SK-N-SH treated with all-trans-retinoic acid at 6 μM for 48 hours (cell line): ENCODE results near the gene ING3.

Source experiments
- ATAC-seq: fragments of 200-7000 bp; cut with Tn5 transposase; 3 replicates; pipeline ENCODE4 v1.9.1; 2020; ENCODE audit warnings: mild to moderate bottlenecking, moderate library complexity
- BACH2 ChIP-seq: fragments of 250-450 bp; sonication (Bioruptor Pico); IDR thresholded peaks from 2 replicates; pipeline ENCODE4 v1.9.0; 2021; ENCODE audit warnings: mild to moderate bottlenecking, borderline replicate concordance
- CSDC2 ChIP-seq: fragments of 250-450 bp; sonication (Bioruptor Pico); IDR thresholded peaks from 2 replicates; pipeline ENCODE4 v1.5.0; 2020; ENCODE audit warnings: mild to moderate bottlenecking, moderate library complexity
- ESRRG ChIP-seq: fragments of 250-450 bp; sonication (Bioruptor Pico); IDR thresholded peaks from 2 replicates; pipeline ENCODE4 v1.6.1; 2021; ENCODE audit warnings: mild to moderate bottlenecking
- GLIS3 ChIP-seq: fragments of 250-450 bp; sonication (Bioruptor Pico); IDR thresholded peaks from 2 replicates; pipeline ENCODE4 v1.5.0; 2020; ENCODE audit warnings: mild to moderate bottlenecking, moderate library complexity
- ISL1 ChIP-seq: fragments of 250-450 bp; sonication (Bioruptor Pico); IDR thresholded peaks from 2 replicates; pipeline ENCODE4 v2.1.2; 2022; ENCODE audit warnings: mild to moderate bottlenecking, moderate library complexity
- OSR1 ChIP-seq: fragments of 250-450 bp; sonication (Bioruptor Pico); IDR thresholded peaks from 2 replicates; pipeline ENCODE4 v1.8.0; 2022; ENCODE audit warnings: moderate library complexity, mild to moderate bottlenecking, inconsistent platforms
- PPARA ChIP-seq: fragments of 250-450 bp; sonication (Bioruptor Pico); IDR thresholded peaks from 2 replicates; pipeline ENCODE4 v1.5.0; 2020; ENCODE audit warnings: mild to moderate bottlenecking, borderline replicate concordance
- RARB ChIP-seq: fragments of 250-450 bp; sonication (Bioruptor Pico); IDR thresholded peaks from 2 replicates; pipeline ENCODE4 v1.8.0; 2021; ENCODE audit warnings: mild to moderate bottlenecking, moderate library complexity
- SNAI2 ChIP-seq: fragments of 250-450 bp; sonication (Bioruptor Pico); IDR thresholded peaks from 2 replicates; pipeline ENCODE4 v1.5.0; 2020; ENCODE audit warnings: mild to moderate bottlenecking, moderate library complexity
- TCF4 ChIP-seq: fragments of 250-450 bp; sonication (Bioruptor Pico); IDR thresholded peaks from 2 replicates; pipeline ENCODE4 v1.8.0; 2021; ENCODE audit warnings: mild to moderate bottlenecking, moderate library complexity, borderline replicate concordance
- TOX ChIP-seq: fragments of 250-450 bp; sonication (Bioruptor Pico); IDR thresholded peaks from 2 replicates; pipeline ENCODE4 v1.8.0; 2021; ENCODE audit warnings: mild to moderate bottlenecking, moderate library complexity, borderline replicate concordance
- ZFP3 ChIP-seq: fragments of 250-450 bp; sonication (Bioruptor Pico); IDR thresholded peaks from 2 replicates; pipeline ENCODE4 v1.5.0; 2020; ENCODE audit warnings: mild to moderate bottlenecking, moderate library complexity
- ZFP30 ChIP-seq: fragments of 450-650 bp; formaldehyde crosslinking; IDR thresholded peaks from 2 replicates; pipeline ENCODE4 v1.5.0; 2022; ENCODE audit warnings: mild to moderate bottlenecking, moderate library complexity
- ZNF8 ChIP-seq: fragments of 450-650 bp; formaldehyde crosslinking; IDR thresholded peaks from 2 replicates; pipeline ENCODE4 v1.5.0; 2020; ENCODE audit warnings: mild to moderate bottlenecking, moderate library complexity
- TF ChIP-seq, protein P1 (sequence below): fragments of 250-450 bp; sonication (Bioruptor Pico); IDR thresholded peaks from 2 replicates; pipeline ENCODE4 v1.5.1; 2020; ENCODE audit warnings: low read depth, mild to moderate bottlenecking, moderate library complexity
- TF ChIP-seq, protein P2 (sequence below): fragments of 250-450 bp; sonication (Bioruptor Pico); IDR thresholded peaks from 2 replicates; pipeline ENCODE4 v1.8.0; 2020; ENCODE audit warnings: mild to moderate bottlenecking, moderate library complexity, borderline replicate concordance
- TF ChIP-seq, protein P3 (sequence below): fragments of 250-450 bp; sonication (Bioruptor Pico); IDR thresholded peaks from 2 replicates; pipeline ENCODE4 v1.5.1; 2021; ENCODE audit warnings: mild to moderate bottlenecking, moderate library complexity
- TF ChIP-seq, protein P4 (sequence below): fragments of 250-450 bp; sonication (Bioruptor Pico); IDR thresholded peaks from 2 replicates; pipeline ENCODE4 v1.5.0; 2020; ENCODE audit warnings: mild to moderate bottlenecking, moderate library complexity
- TF ChIP-seq, protein P5 (sequence below): fragments of 250-450 bp; sonication (Bioruptor Pico); IDR thresholded peaks from 2 replicates; pipeline ENCODE4 v1.8.0; 2021; ENCODE audit warnings: low read depth, mild to moderate bottlenecking, moderate library complexity, borderline replicate concordance

ING3 gene

DNA sequence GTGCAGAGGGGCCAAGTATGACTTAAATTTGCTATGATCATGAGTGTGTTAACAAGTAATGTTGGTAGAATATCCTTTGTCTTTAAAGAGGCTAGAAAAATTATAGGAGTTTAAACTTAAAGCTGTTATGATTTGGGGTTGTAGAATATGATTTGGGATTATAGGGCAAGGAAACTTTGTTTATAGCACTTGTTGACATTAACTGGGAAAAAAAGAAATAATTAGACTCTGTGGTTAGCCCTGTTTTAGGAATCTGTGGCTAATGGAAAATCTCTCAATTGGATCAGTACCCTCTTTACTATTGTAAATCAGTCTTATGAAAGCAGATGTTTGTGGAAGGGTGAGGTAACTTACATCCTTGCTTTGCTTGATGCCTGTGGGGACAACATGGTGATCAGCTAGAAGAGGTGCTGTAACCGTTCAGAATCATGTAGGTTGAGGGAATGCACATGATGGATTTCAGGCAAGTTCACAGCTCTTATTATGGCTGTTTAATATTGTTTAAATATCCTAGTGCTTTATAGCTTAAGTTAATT is 11.1 kb downstream of the ING3 start:
- no peak for TF ChIP-seq PPARA
- TF ChIP-seq, protein P1, sequence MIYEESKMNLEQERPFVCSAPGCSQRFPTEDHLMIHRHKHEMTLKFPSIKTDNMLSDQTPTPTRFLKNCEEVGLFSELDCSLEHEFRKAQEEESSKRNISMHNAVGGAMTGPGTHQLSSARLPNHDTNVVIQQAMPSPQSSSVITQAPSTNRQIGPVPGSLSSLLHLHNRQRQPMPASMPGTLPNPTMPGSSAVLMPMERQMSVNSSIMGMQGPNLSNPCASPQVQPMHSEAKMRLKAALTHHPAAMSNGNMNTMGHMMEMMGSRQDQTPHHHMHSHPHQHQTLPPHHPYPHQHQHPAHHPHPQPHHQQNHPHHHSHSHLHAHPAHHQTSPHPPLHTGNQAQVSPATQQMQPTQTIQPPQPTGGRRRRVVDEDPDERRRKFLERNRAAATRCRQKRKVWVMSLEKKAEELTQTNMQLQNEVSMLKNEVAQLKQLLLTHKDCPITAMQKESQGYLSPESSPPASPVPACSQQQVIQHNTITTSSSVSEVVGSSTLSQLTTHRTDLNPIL (CRISPR knock-in tag) = no peak
- no peak for TF ChIP-seq TOX (CRISPR knock-in tag)
- TF ChIP-seq, protein P2, sequence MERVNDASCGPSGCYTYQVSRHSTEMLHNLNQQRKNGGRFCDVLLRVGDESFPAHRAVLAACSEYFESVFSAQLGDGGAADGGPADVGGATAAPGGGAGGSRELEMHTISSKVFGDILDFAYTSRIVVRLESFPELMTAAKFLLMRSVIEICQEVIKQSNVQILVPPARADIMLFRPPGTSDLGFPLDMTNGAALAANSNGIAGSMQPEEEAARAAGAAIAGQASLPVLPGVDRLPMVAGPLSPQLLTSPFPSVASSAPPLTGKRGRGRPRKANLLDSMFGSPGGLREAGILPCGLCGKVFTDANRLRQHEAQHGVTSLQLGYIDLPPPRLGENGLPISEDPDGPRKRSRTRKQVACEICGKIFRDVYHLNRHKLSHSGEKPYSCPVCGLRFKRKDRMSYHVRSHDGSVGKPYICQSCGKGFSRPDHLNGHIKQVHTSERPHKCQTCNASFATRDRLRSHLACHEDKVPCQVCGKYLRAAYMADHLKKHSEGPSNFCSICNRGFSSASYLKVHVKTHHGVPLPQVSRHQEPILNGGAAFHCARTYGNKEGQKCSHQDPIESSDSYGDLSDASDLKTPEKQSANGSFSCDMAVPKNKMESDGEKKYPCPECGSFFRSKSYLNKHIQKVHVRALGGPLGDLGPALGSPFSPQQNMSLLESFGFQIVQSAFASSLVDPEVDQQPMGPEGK (CRISPR knock-in tag) = no peak
- TF ChIP-seq ESRRG (CRISPR knock-in tag) = no peak
- TF ChIP-seq CSDC2 = no peak
- TF ChIP-seq ZFP3 (CRISPR knock-in tag) = no peak
- no peak for TF ChIP-seq ZNF8 (CRISPR knock-in tag)
- TF ChIP-seq ZFP30 = no peak
- TF ChIP-seq RARB (CRISPR knock-in tag) = no peak
- TF ChIP-seq, protein P3, sequence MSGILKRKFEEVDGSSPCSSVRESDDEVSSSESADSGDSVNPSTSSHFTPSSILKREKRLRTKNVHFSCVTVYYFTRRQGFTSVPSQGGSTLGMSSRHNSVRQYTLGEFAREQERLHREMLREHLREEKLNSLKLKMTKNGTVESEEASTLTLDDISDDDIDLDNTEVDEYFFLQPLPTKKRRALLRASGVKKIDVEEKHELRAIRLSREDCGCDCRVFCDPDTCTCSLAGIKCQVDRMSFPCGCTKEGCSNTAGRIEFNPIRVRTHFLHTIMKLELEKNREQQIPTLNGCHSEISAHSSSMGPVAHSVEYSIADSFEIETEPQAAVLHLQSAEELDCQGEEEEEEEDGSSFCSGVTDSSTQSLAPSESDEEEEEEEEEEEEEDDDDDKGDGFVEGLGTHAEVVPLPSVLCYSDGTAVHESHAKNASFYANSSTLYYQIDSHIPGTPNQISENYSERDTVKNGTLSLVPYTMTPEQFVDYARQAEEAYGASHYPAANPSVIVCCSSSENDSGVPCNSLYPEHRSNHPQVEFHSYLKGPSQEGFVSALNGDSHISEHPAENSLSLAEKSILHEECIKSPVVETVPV (CRISPR knock-in tag) = no peak
- TF ChIP-seq OSR1 (CRISPR knock-in tag) = no peak
- no peak for TF ChIP-seq BACH2 (CRISPR knock-in tag)
- TF ChIP-seq ISL1 (CRISPR knock-in tag) = no peak
- TF ChIP-seq, protein P4, sequence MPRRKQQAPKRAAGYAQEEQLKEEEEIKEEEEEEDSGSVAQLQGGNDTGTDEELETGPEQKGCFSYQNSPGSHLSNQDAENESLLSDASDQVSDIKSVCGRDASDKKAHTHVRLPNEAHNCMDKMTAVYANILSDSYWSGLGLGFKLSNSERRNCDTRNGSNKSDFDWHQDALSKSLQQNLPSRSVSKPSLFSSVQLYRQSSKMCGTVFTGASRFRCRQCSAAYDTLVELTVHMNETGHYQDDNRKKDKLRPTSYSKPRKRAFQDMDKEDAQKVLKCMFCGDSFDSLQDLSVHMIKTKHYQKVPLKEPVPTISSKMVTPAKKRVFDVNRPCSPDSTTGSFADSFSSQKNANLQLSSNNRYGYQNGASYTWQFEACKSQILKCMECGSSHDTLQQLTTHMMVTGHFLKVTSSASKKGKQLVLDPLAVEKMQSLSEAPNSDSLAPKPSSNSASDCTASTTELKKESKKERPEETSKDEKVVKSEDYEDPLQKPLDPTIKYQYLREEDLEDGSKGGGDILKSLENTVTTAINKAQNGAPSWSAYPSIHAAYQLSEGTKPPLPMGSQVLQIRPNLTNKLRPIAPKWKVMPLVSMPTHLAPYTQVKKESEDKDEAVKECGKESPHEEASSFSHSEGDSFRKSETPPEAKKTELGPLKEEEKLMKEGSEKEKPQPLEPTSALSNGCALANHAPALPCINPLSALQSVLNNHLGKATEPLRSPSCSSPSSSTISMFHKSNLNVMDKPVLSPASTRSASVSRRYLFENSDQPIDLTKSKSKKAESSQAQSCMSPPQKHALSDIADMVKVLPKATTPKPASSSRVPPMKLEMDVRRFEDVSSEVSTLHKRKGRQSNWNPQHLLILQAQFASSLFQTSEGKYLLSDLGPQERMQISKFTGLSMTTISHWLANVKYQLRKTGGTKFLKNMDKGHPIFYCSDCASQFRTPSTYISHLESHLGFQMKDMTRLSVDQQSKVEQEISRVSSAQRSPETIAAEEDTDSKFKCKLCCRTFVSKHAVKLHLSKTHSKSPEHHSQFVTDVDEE = no peak
- ATAC-seq = no peak

DNA sequence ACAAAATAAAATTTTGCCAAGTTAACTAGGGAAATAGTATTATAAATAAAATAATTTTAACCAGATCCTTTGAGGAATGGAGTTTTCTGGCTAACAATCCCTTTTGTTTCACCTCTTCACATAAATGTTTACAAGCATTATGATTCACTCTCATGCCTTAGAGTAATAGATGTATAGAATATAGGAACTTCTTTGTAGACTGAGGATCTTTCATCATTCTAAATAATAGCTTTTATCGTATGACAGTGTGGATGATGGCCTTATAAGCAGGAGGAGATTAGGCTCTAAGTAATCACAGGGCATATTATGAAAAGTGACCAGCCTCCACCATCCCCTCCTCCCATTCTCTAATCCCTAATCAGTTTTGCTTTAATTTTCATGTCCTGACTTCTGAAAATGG is 13.5 kb downstream of the ING3 start:
- no peak for ATAC-seq
- TF ChIP-seq PPARA = no peak
- TF ChIP-seq, protein P5, sequence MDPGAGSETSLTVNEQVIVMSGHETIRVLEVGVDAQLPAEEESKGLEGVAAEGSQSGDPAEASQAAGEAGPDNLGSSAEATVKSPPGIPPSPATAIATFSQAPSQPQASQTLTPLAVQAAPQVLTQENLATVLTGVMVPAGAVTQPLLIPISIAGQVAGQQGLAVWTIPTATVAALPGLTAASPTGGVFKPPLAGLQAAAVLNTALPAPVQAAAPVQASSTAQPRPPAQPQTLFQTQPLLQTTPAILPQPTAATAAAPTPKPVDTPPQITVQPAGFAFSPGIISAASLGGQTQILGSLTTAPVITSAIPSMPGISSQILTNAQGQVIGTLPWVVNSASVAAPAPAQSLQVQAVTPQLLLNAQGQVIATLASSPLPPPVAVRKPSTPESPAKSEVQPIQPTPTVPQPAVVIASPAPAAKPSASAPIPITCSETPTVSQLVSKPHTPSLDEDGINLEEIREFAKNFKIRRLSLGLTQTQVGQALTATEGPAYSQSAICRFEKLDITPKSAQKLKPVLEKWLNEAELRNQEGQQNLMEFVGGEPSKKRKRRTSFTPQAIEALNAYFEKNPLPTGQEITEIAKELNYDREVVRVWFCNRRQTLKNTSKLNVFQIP (CRISPR knock-in tag) = no peak

DNA sequence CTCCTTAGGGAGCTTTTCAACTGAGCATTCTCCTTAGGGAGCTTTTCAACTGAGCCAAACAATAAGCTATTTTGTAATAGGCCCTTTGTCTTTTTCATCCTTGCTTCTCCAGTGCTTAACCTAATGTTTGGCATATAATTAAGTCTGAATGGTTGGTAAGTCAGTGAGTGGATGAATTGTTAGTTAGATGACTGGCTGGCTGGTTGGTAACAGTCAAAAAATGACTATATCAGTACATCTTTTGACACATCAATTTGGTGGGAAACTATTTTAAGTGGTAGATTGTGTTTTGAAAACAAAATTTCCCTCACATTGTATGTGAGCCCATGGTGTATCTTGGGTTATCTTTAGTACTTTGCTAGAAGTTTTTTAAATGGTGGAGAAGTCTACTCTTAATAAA is 16.4 kb downstream of the ING3 start:
- ATAC-seq = no peak
- TF ChIP-seq PPARA (no peak), GLIS3 (CRISPR knock-in tag) (no peak), SNAI2 (no peak), TCF4 (CRISPR knock-in tag) (no peak)
- TF ChIP-seq, protein P3 (CRISPR knock-in tag) = no peak
